ENCODE measurements around the gene KIF21B.

The KIF21B gene

DNA sequence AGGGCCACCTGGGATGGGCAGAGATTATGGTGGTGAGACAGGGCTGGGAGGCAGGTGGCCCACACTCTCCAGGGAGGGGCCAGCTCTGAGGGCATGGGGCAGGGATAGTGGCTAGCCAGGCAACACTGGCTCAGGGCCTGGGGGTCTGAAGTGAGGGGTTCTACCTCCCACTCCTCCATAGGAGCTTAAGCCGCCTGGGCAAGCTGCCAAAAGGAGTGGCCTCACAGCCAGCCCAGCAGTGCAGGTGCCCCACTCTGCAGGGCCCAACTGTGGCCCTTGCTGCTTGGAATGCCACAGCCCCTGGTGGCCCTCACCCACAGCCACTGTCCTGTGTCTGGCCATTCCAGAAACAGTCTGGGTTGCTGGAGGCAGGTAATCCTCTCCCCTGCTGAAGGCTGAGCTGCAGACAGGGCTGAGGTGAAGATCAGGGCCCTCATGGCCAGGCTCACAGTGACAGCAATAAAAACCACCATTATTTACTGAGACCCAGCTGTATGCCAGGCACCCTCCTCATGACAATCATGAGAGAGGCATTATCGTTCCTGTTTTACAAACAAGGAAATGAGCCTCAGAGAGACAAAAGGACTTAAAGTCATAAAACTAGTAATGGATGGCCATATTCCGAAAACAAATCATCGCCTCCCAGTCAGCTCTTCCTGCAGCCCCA is 31.0 kb downstream of the KIF21B start:
- DNase-seq = no peak

DNA sequence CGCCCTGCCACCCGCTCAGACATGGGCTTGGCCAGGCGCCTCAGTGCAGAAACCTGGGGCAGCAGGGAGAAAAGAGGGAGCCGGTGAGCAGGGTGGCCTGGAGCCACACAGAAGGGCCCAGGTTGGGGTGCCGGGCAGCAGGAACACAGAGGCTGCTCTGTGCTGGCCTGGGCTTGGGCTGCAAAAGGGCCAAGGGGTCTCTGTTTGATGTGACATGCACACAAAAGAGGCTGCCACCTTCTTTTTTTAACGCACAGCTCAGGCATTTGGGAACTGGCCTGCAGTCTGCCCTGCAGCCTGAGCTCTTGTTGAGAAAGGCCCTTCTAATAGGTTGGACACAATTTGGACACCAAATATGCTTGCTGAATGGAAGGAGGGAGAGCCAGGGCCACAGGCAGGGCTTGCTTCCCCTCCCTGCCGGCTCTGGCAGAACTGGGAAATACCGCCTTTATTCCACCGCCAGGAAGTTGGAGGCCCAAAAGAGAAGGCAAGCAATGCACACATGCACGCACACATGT is 32.4 kb downstream of the KIF21B start:
- no peak for DNase-seq

DNA sequence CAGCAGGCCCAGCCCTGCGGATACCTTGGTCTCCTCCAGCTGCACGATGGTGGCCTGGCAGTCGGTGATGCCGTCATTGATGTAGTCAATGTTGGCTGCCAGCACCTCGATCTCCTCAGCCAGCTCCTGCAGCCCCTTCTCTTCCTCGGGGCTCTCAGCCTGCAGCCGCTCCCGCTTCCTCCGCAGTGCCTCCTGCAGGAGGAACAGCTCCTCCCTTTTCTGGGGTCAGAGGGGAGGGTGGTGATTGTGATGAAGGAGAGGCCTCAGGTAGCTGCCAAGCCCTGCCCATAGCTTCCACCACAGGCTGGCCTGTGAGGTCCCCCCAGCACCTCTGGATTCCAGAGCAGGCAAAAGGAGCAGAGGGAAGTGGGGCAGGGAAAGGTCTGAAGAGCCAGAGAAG is 33.4 kb downstream of the KIF21B start:
- no peak for DNase-seq

DNA sequence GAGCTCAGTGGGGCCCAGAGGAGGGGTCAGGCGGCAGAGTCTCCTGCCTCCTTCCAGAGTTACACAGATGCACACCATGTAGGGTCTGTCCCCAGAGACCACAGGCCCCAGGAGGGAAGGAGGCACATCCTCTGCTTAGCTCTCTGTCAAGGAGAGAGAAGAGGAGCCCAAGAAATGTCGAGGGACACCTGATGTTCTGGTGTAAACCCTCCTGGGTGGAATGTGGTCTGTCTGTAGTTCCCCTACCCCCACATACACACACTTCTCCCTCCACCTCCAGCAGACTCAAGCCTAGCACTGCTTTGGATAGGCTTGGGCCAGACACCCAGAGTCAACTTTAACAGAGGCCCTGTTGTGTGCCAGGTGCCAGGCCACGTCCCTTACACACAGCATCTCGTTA is 34.2 kb downstream of the KIF21B start:
- DNase-seq = no peak

DNA sequence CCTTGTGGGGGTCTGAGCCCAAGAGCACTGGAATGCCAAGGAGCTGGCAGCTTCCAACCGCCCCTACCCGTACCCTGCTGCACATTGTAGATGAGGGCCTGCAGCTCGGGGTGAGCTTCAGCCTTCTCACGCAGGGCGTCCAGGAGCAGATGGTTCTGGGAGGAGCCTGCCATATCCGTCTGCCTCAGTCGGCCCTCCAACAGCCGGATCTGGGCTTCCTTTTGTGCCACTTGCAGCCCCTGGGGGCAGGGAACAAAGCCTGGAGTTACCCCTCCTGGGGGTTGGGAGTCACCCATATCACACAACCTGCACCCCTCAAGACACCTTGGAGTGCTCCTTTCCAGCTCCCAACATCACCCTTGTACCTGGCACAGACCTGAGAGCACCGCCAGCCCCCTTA is 34.8 kb downstream of the KIF21B start:
- DNase-seq = no peak

DNA sequence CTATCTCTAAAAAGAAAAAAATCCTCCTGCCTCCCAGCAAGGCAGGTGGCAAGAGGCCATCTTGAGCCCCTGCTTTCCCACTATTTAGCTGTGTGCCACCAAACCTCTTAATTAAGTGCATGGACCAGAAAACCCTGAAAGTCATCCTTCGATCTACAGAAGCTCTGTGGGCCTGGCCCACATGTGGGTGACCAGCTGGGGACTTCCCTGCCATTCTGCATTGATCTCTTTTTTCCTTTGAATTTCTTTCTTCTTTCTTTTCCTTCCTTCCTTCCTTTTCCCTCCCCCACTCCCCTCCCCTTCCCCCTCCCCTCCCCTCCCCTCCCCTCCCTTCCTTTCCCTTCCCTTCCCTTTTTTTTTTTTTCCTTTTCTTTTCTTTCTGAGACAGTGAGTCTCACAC is 38.0 kb downstream of the KIF21B start:
- DNase-seq = no peak

DNA sequence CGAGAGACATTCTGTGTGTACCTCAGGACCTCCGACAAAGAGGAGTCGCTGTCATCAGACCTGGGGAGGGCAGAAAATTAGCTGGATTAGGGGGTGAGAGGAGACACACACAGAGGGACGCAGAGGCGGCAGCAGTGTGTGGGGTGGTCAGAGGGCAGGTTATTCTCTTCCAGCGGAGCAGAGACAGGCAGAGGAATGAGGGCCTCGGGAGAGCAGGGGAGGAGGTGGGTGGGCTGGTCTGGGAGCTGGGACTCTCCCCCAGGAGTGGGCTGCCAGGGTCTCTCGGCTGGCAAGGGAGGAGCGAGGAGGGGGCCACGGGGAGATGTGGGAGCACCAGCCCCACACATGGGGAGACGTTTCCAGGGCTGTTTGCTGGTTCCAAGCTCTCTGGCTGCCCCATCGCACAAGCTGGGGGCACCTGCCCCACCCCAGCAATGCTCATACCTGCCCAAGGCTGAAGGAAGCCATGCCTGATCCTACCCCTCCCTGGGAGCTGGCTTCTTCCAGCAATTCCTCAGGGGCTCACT is 40.4 kb downstream of the KIF21B start:
- no peak for DNase-seq

DNA sequence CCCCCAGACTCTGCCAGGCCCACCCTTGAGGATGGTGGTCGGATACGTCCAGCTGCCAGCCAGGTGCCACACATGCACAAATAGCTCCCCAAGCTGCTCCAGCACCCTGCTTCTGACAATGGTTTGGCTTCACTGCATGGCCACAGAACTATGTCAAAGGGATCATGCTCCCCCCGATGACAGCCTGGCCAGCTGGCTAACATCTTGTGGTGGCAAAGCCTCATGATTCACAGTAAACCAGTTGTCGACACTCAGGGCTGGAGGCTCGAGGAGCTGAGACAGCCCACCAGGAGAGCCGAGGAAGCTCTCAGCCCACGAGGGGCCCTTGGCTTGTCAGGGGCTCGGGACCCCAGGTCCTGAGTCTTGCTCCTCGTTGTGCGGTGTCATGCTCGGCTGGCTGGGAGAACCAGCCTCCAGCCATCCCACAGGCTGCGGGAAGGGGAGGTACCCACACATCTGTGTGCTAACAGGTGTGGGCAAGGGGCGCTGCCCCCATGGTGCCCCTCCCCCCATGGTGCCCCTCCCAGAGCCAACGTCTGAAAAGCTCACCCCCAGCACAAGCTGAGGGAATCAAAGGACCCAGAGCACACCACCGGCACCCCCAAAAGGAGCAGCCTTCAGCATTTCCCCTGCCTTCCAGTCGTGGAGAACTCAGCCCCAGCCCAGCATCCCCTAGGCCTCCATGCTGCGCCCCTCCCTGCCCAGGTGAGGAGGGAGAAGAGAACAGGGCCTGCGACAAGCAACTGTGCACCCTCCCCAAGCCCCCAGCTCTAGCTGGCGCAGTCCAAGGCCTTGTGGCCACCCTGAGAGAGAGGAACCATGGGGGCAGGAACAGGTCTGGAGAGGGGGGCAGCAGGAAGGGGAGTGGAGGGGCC is 41.2 kb downstream of the KIF21B start:
- DNase-seq = no peak

DNA sequence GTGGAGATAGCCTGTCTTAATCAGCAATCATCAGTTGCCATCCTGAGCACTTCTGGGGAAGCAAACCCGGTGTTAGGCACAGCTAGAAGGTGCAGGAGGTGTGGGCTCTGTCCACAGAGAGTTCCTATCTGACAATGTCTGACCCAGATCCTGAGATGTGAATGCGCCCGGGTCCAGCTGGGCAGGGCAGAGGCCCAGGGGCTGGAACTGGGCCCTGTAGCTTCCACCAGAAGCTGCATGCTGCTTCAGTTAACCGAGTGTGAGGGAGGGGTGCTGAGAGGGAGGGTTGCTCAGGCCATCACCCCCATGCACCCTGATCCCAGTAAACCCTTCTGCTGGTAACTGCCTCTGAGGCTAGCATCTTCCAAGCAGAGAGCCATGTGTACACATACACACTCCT is 42.2 kb downstream of the KIF21B start:
- no peak for DNase-seq

DNA sequence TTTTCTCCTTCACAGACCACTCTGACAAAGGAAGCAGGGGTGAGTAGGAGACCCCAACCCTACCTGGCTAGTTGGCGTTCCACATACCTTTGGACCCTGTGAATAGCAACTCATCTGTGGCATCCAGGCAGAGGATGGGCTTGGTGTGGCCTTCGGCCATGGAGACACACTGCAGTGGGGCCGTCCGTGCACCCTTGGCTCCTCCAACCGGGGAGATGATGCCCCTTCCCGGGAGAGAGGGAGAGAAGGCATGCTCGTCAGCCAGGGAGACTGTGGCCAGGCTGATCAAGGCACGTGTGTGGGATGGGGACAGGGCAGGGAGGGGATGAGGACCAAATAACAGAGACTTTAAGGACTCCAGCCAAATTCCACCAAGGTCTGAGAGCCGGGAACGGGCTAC is 42.6 kb downstream of the KIF21B start:
- no peak for DNase-seq

DNA sequence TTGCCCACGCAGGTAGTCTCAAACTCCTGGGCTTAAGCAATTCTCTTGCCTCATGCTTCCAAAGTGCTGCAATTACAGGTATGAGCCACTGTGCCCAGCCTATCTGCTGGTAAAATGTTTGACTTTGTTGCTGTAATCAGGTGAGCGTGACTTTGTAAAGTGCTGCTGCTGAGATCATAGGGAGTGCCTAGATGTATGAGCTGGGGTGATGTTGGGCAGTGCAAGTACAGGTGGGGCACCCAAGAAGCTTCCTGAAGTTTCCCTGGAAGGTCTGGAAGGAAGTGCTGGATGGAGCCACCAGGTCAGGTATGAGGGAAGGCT is 43.1 kb downstream of the KIF21B start:
- no peak for DNase-seq

DNA sequence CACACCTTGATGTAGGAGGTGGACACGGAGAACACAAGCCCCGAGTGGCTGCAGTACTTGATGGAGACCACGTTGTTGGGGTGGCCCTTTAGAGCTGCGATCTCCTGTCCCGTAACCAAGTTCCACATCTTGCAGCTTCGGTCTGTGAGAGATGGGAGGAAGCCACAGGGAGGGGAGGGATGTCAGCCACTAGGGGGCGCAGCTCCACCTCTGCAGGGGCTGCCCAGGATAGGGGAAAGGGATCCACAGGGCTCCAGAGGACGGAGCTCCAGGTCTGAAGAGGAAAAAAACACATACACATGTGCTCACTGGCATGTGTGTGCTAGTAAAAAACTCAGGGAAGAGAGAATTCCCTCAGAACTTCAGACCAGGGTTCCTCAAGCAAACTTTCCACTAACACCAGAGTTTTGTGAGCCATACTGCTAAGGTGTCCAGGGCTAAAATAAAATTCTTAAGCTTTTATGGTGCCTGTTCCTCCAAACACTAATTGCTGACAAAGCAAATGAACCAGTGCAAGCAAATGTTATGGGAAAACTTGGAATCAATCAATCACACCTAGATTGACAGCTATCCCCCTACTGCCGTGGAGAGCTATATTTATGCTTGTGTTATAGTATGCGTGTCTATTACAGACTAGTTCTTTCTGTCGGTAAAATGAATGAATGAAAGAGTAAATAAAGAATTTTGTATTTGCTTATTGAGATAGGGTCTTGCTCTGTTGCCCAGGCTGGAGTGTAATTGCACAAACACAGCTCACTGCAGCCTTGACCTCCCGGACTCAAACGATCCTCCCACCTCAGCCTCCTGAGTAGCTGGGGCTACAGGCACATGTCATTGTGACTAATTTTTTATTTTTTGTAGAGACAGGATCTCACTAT is 43.7 kb downstream of the KIF21B start:
- DNase-seq = peak in 5 of 6 experiments; percentile 16 to 50 (median 29)

DNA sequence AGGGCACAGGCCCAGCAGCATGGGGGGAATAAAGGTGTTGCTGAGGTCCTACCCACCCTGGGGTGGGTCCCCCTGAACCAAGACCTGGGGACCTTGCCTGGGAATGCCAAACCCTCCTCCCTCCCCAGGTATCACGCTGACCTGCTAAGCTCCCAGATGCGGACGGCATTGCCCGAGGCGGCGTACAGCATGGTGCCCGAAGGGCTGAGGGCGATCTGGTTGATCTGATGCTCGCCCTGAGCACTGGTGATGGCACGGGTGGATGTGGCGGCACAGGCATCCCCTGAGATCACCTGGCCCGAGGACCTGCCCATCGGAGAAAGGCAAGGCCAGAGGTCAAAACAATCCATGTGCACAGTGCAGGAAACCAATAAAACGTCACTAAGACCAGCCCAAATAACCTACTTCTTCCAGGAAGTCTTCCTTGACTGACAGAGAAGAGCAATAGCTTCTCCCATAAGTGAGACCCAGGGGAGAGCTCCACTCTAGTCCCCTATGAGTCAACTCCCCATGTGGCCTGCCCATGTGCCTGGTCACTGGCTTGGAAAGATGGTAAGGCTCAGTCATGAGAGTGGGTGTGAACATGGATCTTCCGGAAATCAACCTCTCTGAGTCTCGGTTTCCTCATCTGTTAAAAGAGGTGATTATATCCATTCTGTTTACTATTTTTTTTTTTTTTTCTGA is 46.3 kb downstream of the KIF21B start:
- DNase-seq = no peak

DNA sequence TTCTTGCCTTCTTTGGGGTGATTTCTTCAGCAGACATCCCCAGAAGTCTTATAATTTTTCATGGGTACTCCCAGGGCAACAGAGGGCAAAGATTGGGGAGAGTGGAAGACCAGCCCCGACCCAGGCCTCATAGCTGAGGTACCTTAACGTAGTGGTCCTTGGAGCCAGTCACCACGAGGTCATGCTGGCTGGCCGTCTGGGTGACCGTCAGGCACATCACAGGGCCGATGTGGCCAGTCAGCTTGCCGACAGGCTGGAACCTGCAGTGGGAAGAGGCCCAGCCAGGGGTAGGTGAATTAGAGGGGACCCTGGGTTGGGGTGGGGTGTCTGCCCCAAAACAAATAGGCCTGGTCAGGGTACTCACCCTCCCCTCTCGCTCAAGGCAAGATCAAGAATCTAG is 46.9 kb downstream of the KIF21B start:
- no peak for DNase-seq

DNA sequence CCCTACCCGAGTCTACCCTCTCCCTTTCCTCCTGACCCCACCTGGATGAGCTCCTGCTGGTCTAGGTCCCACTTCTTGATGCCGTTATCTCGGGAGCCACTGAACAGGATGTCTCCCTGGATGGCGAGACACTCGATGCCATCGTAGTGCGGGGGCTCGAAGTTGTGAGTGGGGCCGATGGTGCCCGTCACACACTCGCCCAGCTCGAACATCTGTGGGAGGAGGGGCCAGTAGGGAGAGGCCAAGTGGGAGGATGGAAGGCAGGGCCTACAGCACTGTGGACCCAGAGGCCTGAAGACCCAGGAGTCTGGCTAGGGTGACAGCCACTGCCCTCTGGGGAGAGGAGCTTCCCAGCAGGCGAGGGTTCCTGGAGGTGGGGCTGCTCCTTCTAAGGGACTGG is 48.1 kb downstream of the KIF21B start:
- DNase-seq = no peak

DNA sequence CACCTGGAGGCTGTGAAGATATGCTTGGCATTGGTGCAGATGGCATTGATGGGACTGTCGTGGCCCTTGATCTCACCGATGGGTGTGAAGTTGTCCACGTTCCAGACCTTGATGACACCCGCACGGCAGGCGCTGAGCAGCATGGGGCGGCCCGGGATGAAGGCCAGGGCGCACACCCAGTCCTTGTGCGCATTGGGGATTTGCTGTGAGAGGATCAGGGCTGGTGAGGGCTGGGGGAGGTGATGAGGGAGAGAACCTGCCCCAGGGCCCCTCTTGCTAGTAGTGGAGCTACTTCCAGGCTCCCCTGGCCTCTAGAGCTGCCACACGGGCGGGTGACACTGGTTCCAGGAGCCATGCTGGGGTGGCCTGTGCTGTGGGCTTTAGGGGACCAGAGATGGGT is 48.8 kb downstream of the KIF21B start:
- no peak for DNase-seq

DNA sequence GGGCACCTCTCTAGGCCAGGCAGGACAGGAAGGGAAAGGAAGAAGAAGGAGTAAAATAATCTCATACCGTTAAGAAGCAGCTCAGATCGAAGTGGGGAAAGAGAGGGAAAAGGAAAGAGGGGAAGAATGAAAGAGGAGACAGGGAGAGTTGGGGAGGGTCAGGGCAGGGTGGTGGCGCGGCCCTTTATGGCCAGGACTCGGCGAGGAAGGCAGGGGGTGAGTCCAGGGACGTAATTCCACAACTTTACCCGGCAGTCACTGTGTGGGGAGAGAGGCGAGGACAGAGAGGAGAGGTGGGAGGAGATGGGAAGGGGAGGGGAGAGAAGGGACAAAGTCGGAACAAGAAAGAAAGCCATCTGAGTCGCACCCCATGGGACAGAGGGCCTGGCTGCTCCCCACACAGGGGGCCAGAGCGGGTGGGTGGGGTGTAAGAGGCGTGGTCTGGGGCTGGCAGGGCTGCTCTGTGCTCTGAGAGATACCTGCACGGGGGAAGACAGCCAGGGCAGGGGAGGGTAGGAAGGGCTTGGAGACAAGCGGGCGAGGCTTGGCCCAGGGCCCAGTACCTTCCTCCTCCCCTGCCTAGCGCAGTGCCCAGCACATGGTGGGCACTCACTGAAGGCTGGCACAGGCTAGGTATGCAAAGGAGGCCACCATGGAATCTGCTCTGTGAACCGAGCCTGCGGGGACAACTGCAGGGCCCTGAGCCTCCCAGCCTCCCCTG is 49.4 kb downstream of the KIF21B start:
- no peak for DNase-seq

DNA sequence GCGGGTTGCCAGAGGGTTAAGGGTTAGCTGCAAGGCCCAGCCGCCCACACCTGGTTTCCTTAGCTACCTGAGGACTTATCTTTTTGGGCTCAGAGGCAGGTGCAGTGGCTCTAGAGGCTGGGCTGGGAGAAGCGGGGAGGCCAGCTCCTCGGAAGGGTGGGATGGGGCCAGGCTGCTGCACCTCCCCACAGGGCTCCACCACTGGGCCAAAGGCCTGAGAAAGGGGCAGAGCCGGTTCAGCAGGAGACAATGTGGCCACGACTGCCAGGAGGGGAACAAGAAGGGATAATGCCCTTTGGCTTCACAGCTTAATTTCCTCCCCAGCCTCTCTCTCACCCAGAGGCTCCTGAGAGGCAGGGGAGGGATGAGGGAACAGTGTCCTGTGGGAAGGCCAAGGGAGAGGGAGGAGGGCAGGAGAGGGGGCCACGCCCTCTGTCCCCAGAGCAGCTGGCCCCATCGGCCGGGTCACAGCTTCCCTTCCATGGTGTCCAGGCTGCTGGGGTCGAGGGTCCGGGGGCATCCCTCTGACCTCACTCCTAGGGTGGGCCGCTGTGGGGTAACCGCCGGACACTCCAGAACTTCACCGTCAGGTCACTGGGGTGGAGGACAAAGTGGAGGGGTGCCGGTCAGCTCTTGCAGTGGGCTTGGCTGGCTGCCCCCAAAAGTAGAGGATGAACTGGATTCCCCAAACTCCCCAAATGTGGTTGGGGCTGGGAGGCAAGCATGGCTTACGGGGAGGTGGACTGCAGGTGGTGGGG is 50.4 kb downstream of the KIF21B start:
- DNase-seq = no peak

DNA sequence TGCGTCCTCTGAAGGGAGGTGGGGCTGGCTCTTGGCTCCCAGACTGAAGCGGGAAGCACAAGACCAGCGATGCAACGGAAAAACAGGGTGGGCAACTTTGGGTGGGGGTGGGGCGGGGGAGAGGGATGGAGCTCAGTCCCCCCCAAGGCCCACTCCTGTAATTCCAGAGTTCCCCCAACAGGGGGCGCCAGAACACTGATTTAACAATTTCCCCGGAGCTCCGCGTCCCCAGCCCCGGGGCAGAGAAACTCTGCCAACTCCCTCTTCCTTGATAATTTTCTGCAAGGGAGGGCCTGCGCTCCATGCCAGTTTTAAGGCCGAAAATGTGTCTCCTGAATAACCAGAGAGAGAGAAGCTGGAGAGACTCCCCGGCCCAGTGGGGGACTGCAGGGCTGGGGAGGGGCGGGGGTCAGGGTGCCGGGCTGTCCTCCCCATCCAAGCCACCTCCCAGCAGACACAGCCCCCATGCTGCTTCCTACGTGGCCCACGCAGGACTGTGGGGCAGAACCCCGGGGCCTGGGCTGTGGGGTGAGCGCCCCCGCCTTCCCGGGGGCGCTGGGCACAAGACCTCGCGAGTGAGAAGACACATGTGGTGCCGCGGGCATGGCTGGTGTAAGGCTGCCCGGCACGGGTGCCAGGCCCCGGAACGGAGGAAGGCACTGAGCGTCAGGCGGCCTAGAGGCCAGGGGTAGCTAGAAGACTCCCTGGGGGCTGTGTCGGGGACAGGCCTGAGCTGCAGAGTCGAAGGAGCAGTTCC is 51.4 kb downstream of the KIF21B start:
- peak; percentile 31 to 80 (median 60) for DNase-seq

DNA sequence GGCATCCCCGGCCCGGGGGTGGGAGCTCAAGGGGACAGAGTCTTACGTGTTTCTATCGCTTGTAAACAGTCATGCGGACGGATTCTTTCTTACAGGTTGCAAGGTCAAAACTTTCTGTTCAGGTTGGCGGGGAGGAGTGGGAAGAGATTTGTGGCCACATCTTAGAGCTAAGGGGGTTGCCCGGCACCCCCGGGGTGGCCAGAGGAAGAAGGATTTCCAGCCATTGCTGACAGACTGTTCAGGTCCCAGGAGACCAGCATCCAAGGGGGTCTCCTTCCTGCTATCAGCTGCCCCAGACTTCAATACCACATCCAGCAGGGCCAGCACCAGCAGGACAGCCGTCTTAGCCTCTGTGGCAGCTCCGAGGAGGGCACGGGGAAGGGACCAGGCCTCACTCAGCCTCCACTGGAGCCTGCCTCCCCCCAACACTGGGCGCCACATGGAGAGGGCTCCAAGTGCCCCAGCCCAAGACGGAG is 52.0 kb downstream of the KIF21B start:
- DNase-seq = no peak
